Upper lobe of left lung (tissue), 4 donors: Measurements from ENCODE around the gene ODAD2.

Source experiments
- POLR2A ChIP-seq, 4 donors: fragments of 450-650 bp; IDR thresholded peaks; one replicate each; pipeline ENCODE4 v1.5.1; 2016 to 2017; ENCODE audit warnings: antibody characterized with exemption in 4 of 4, mild to moderate bottlenecking in 2 of 4
- TF ChIP-seq, protein P1 (sequence below), 6 experiments: fragments of 450-650 bp in 4 of 6; fragments of 200-600 bp in 2 of 6; sonication (generic) in 2 of 6; IDR thresholded peaks; one replicate each; pipeline ENCODE4 v1.5.1; 2016 to 2019; ENCODE audit warnings: antibody characterized with exemption in 6 of 6

GRCh38 chr10:27997865-27998177, 1.1 kb downstream of the ODAD2 start:
- no peak for TF ChIP-seq POLR2A (IDR thresholded peaks at IDR 0.05)
- TF ChIP-seq, protein P1, sequence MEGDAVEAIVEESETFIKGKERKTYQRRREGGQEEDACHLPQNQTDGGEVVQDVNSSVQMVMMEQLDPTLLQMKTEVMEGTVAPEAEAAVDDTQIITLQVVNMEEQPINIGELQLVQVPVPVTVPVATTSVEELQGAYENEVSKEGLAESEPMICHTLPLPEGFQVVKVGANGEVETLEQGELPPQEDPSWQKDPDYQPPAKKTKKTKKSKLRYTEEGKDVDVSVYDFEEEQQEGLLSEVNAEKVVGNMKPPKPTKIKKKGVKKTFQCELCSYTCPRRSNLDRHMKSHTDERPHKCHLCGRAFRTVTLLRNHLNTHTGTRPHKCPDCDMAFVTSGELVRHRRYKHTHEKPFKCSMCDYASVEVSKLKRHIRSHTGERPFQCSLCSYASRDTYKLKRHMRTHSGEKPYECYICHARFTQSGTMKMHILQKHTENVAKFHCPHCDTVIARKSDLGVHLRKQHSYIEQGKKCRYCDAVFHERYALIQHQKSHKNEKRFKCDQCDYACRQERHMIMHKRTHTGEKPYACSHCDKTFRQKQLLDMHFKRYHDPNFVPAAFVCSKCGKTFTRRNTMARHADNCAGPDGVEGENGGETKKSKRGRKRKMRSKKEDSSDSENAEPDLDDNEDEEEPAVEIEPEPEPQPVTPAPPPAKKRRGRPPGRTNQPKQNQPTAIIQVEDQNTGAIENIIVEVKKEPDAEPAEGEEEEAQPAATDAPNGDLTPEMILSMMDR (IDR thresholded peaks at IDR 0.05) = no peak
